H1 (cell line): Measurements from ENCODE around the gene NDUFS8. TPM values are rescaled to one million over a fixed set of nuclear protein-coding genes. Genes with fewer than 3 reads are reported as not detected.

Experiments
- CTCF ChIA-PET: fragments of 300-600 bp; sonication (Branson Sonifier 250); formaldehyde crosslinking; loops from one replicate; lab custom pipeline; 2021; ENCODE audit not compliant: partially characterized antibody; lab: Charles Lee
- POLR2A ChIA-PET: fragments of 300-600 bp; sonication (Branson Sonifier 250); formaldehyde crosslinking; loops from one replicate; lab custom pipeline; 2021; ENCODE audit warnings: inconsistent platforms; ENCODE audit not compliant: partially characterized antibody; lab: Charles Lee
- DNase-seq, 2 experiments: peaks; one replicate each; pipeline versions ENCODE4 v3.0.0 to v3.0.0-alpha.2; 2010 to 2022; ENCODE audit warnings: low spot score in 2 of 2, low read depth in 1 of 2, mixed read lengths in 1 of 2
- FAIRE-seq: peaks from 2 replicates; lab custom pipeline; 2011; peaks lifted over from hg19 to GRCh38; lab: Jason Lieb, UNC
- H2AFZ ChIP-seq: 2 replicates; pipeline ENCODE4 v1.8.1; 2012; ENCODE audit warnings: low read length, inconsistent platforms
- H2AK5ac ChIP-seq: 2 replicates; pipeline ENCODE4 v1.6.1; 2013; ENCODE audit warnings: low read depth, low read length
- H2BK120ac ChIP-seq: replicated peaks from 2 replicates; pipeline ENCODE3; 2013; ENCODE audit warnings: low read depth, low read length, inconsistent platforms
- H2BK12ac ChIP-seq: 2 replicates; pipeline ENCODE4 v1.6.1; 2013; ENCODE audit warnings: low read depth, low read length
- H2BK15ac ChIP-seq: 2 replicates; pipeline ENCODE4 v1.6.1; 2013; ENCODE audit warnings: low read length
- H2BK20ac ChIP-seq: 2 replicates; pipeline ENCODE4 v1.6.1; 2013; ENCODE audit warnings: low read length
- H2BK5ac ChIP-seq: 2 replicates; pipeline ENCODE4 v1.6.1; 2013; ENCODE audit warnings: low read depth, low read length
- H3K14ac ChIP-seq: 2 replicates; pipeline ENCODE4 v1.6.1; 2013; ENCODE audit warnings: inconsistent platforms; ENCODE audit not compliant: insufficient read length
- H3K18ac ChIP-seq: 2 replicates; pipeline ENCODE4 v1.6.1; 2013; ENCODE audit warnings: low read length; ENCODE audit errors: extremely low read depth
- H3K23ac ChIP-seq: 2 replicates; pipeline ENCODE4 v1.6.1; 2013; ENCODE audit warnings: inconsistent platforms; ENCODE audit not compliant: insufficient read length
- H3K23me2 ChIP-seq: 2 replicates; pipeline ENCODE4 v1.6.1; 2013; ENCODE audit warnings: low read depth, low read length
- H3K27ac ChIP-seq: 2 replicates; pipeline ENCODE4 v1.6.1; 2011; ENCODE audit warnings: low read depth, low read length, inconsistent platforms
- H3K27me3 ChIP-seq, 4 experiments: replicated peaks in 1 of 4; 1 replicate in 1 of 4; 2 replicates in 3 of 4; pipeline versions ENCODE4 v1.6.1 to v1.8.1; 2011 to 2013; ENCODE audit warnings: low read length in 3 of 4, mild to moderate bottlenecking in 3 of 4, inconsistent platforms in 2 of 4, mixed read lengths in 2 of 4, moderate library complexity in 1 of 4; ENCODE audit not compliant: control insufficient read depth in 3 of 4, insufficient read depth in 3 of 4; ENCODE audit errors: extremely low read depth in 1 of 4
- H3K36me3 ChIP-seq, 4 experiments: 2 replicates each; pipeline versions ENCODE4 v1.6.1 to v1.8.1; 2011 to 2013; ENCODE audit warnings: mild to moderate bottlenecking in 4 of 4, low read length in 3 of 4, moderate library complexity in 2 of 4, control low read depth in 1 of 4, inconsistent platforms in 1 of 4; ENCODE audit not compliant: insufficient read depth in 4 of 4, control insufficient read depth in 2 of 4
- H3K4ac ChIP-seq: replicated peaks from 2 replicates; pipeline ENCODE3; 2013; ENCODE audit warnings: low read length, low read depth, mixed read lengths, inconsistent platforms; ENCODE audit not compliant: insufficient read length
- H3K4me1 ChIP-seq, 4 experiments: replicated peaks in 1 of 4; 1 replicate in 1 of 4; 2 replicates in 3 of 4; pipeline versions ENCODE4 v1.6.1 to v1.8.1; 2011 to 2013; ENCODE audit warnings: low read length in 3 of 4, inconsistent platforms in 2 of 4, mixed read lengths in 1 of 4; ENCODE audit not compliant: insufficient read depth in 4 of 4, control insufficient read depth in 3 of 4
- H3K4me2 ChIP-seq, 2 experiments: 2 replicates each; pipeline versions ENCODE4 v1.6.1 to v1.8.1; 2011 to 2013; ENCODE audit warnings: low read depth in 2 of 2, low read length in 2 of 2, control low read depth in 1 of 2, inconsistent platforms in 1 of 2, mild to moderate bottlenecking in 1 of 2; ENCODE audit not compliant: insufficient read depth in 1 of 2
- H3K4me3 ChIP-seq, 4 experiments: fragments of 200-600, 300-600 bp in 1 of 4; sonication (generic), shearing (Covaris generic), sonication (Bioruptor Twin) in 1 of 4; 2 replicates each; pipeline versions ENCODE4 v1.5.1 to v1.8.1; 2011 to 2016; ENCODE audit warnings: low read length in 4 of 4, low read depth in 3 of 4, control low read depth in 2 of 4, inconsistent platforms in 2 of 4, mild to moderate bottlenecking in 2 of 4, mixed read lengths in 1 of 4, moderate library complexity in 1 of 4; ENCODE audit not compliant: insufficient read depth in 2 of 4; ENCODE audit errors: extremely low read depth in 1 of 4
- H3K56ac ChIP-seq: replicated peaks from 2 replicates; pipeline ENCODE3; 2013; ENCODE audit warnings: low read depth, mild to moderate bottlenecking, mixed read lengths, low read length, inconsistent platforms; ENCODE audit not compliant: insufficient read length
- H3K79me1 ChIP-seq: 2 replicates; pipeline ENCODE4 v1.6.1; 2013; ENCODE audit warnings: low read depth, low read length, control low read depth
- H3K79me2 ChIP-seq, 2 experiments: 2 replicates each; pipeline versions ENCODE4 v1.6.1 to v1.8.1; 2012 to 2013; ENCODE audit warnings: low read length in 2 of 2, mild to moderate bottlenecking in 2 of 2, inconsistent platforms in 1 of 2; ENCODE audit not compliant: insufficient read depth in 2 of 2, control insufficient read depth in 1 of 2
- H3K9ac ChIP-seq, 4 experiments: replicated peaks in 1 of 4; 1 replicate in 1 of 4; 2 replicates in 3 of 4; pipeline versions ENCODE4 v1.6.1 to v1.8.1; 2011 to 2013; ENCODE audit warnings: low read depth in 3 of 4, low read length in 3 of 4, control low read depth in 2 of 4, mild to moderate bottlenecking in 2 of 4, moderate library complexity in 2 of 4, inconsistent platforms in 1 of 4; ENCODE audit errors: extremely low read depth in 1 of 4
- H3K9me3 ChIP-seq, 2 experiments: 2 replicates each; pipeline versions ENCODE4 v1.6.1 to v1.8.1; 2012 to 2013; ENCODE audit warnings: mild to moderate bottlenecking in 2 of 2, moderate library complexity in 2 of 2, control low read depth in 1 of 2, inconsistent platforms in 1 of 2, low read depth in 1 of 2, low read length in 1 of 2, mixed read lengths in 1 of 2; ENCODE audit not compliant: insufficient read depth in 2 of 2
- H4K20me1 ChIP-seq, 2 experiments: replicated peaks in 1 of 2; 2 replicates each; pipeline versions ENCODE3 to v1.8.1; 2011 to 2013; ENCODE audit warnings: inconsistent platforms in 2 of 2, low read length in 2 of 2, mild to moderate bottlenecking in 1 of 2; ENCODE audit not compliant: insufficient read depth in 2 of 2, control insufficient read depth in 1 of 2
- H4K5ac ChIP-seq: 2 replicates; pipeline ENCODE4 v1.6.1; 2013; ENCODE audit warnings: low read length, low read depth, mixed read lengths, inconsistent platforms; ENCODE audit not compliant: insufficient read length
- H4K8ac ChIP-seq: 2 replicates; pipeline ENCODE4 v1.8.0; 2013; ENCODE audit warnings: mild to moderate bottlenecking, moderate library complexity, low read length, inconsistent platforms; ENCODE audit not compliant: insufficient read depth; ENCODE audit errors: extremely low read depth
- H4K91ac ChIP-seq: replicated peaks from 2 replicates; pipeline ENCODE3; 2013; ENCODE audit warnings: low read length, mixed read lengths, inconsistent platforms; ENCODE audit not compliant: insufficient read length
- ASH2L ChIP-seq: fragments of 200-600, 300-600 bp; sonication (generic); IDR thresholded peaks from one replicate; pipeline ENCODE4 v1.7.1; 2017; ENCODE audit warnings: low read length
- BACH1 ChIP-seq: IDR thresholded peaks from 2 replicates; pipeline ENCODE4 v1.6.1; 2012; ENCODE audit warnings: low read length, improper control_type of control experiment
- CBX5 ChIP-seq: fragments of 300-800, 300-1000 bp; sonication (generic); IDR thresholded peaks from 2 replicates; pipeline ENCODE4 v1.7.1; 2016; ENCODE audit warnings: antibody characterized with exemption, low read length, low read depth
- CHD2 ChIP-seq: IDR thresholded peaks from 2 replicates; pipeline ENCODE4 v1.6.1; 2012; ENCODE audit warnings: low read length, improper control_type of control experiment
- CTBP2 ChIP-seq: IDR thresholded peaks from 2 replicates; pipeline ENCODE4 v1.7.0; 2011; ENCODE audit warnings: borderline replicate concordance, mild to moderate bottlenecking, moderate library complexity, mixed read lengths, low read length; ENCODE audit not compliant: insufficient read depth, insufficient read length
- HDAC6 ChIP-seq: IDR thresholded peaks from one replicate; pipeline ENCODE4 v1.7.1; 2012; ENCODE audit warnings: low read depth, mild to moderate bottlenecking, inconsistent platforms, low read length, moderate library complexity
- KDM1A ChIP-seq: fragments of 200-600, 300-600 bp; sonication (generic); IDR thresholded peaks from 2 replicates; pipeline ENCODE4 v1.7.1; 2016; ENCODE audit warnings: mild to moderate bottlenecking, low read length, borderline replicate concordance
- NRF1 ChIP-seq: IDR thresholded peaks from 2 replicates; pipeline ENCODE4 v1.6.1; 2011; ENCODE audit warnings: mild to moderate bottlenecking, low read depth, low read length, improper control_type of control experiment
- PHF8 ChIP-seq: fragments of 200-600 bp; sonication (generic); conservative IDR thresholded peaks from 2 replicates; pipeline ENCODE4 v1.7.1; 2012; ENCODE audit warnings: low read depth, mild to moderate bottlenecking, inconsistent platforms, low read length, moderate library complexity
- POLR2A ChIP-seq, 2 experiments: IDR thresholded peaks; 1 replicate in 1 of 2; 2 replicates in 1 of 2; pipeline ENCODE4 v1.6.1; 2011; ENCODE audit warnings: low read depth in 2 of 2, low read length in 2 of 2, mild to moderate bottlenecking in 2 of 2; ENCODE audit errors: control extremely low read depth in 1 of 2
- POU5F1 ChIP-seq: IDR thresholded peaks from 2 replicates; pipeline ENCODE4 v1.6.1; 2011; ENCODE audit warnings: low read depth, mild to moderate bottlenecking, low read length, moderate library complexity
- SIX5 ChIP-seq: IDR thresholded peaks from 2 replicates; pipeline ENCODE4 v1.6.1; 2011; ENCODE audit warnings: mild to moderate bottlenecking, low read depth, low read length
- TCF12 ChIP-seq: IDR thresholded peaks from 2 replicates; pipeline ENCODE4 v1.6.1; 2011; ENCODE audit warnings: low read depth, mild to moderate bottlenecking, low read length
- YY1 ChIP-seq: IDR thresholded peaks from 2 replicates; pipeline ENCODE4 v1.6.1; 2011; ENCODE audit warnings: low read depth, mild to moderate bottlenecking, low read length
- WGBS, 2 experiments: shearing (Covaris generic) in 1 of 2; methylation state at CpG; one replicate each; pipeline versions ENCODE4 v1.1.6 to v1.1.7; 2013 to 2015; ENCODE audit warnings: low lambda C conversion rate in 2 of 2, mixed read lengths in 2 of 2, inconsistent platforms in 1 of 2, low coverage in 1 of 2, missing lambda C conversion rate in 1 of 2; ENCODE audit not compliant: insufficient replicate concordance in 2 of 2, insufficient coverage in 1 of 2, insufficient read length in 1 of 2; ENCODE audit errors: extremely low coverage in 1 of 2, missing lambda C conversion rate in 1 of 2; 5-methylcytosine and 5-hydroxymethylcytosine counted together
- polyA plus RNA-seq, 7 experiments: library from polyadenylated mRNA; depleted of rRNA in 3 of 7; stranded (reverse) in 5 of 7; unstranded in 2 of 7; fragments of >200 nt in 5 of 7; fragments of 200-250 nt in 2 of 7; gene quantifications; 1 replicate in 5 of 7; 2 replicates in 1 of 7; 4 replicates in 1 of 7; pipeline versions ENCODE4 v1.2.1 to v1.2.3, GENCODE V29; 2011 to 2013; ENCODE audit warnings: missing spikeins in 2 of 7, mixed read lengths in 2 of 7
- total RNA-seq: library from RNA; stranded (reverse); fragmentation: NEBNext Ultra II Directional; extraction: Animal tissue kit (Norgen Biotek cat#: 25700); gene quantifications from 2 replicates; pipeline ENCODE4 v1.2.1, GENCODE V29; 2021

NDUFS8 gene
- total and polyA plus RNA-seq, 2 of the 8 experiments (the other 6 are each of a cell fraction or from before 2014, with no cell fraction given) = 182 to 291 TPM

DNA sequence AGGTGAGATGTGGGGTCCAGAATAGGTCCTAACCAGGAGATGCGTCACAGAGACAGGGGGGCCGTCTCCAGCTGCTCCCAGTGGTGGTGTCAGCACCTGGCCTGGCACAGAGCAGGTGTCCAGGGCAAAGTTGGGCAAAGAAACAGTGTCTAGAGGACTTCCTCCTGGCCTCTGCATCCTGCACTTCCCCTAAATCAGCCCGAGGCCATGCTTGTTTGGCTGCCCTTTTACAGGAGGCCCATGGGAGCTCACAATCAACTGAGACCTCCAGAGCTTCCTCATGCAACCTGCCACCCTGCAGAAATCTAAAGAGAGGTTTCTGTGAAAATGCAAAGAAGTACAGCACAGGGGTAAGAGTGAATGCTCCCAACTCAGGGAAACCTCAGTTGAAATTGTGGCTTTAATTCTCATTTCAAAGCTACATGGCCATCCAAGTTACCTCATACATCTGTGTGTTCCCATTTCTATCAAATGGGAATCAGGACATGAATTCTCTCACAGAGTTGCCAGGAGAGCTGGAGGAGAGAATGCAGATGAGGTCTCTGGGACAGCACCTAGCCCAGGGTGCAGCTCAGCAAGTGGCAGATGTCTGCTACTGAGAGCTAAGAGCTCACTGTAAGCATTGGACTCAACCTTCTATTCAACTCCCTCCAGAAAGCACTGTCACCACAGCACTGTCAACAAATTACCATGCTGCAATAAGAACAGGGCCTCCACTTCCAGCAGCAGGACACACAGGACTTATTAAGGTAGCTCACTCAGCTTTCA, 41.0 kb downstream of the NDUFS8 start:
- Histone ChIP-seq H3K27ac (no peak overlapping the region), H3K9ac (no peak overlapping the region), H3K56ac (no peak overlapping the region), H3K4me1 (no peaks in the 10 kb centered on the region), H3K4ac (no peak overlapping the region), H3K27me3 (no peaks in the 10 kb centered on the region), H4K5ac (no peak overlapping the region), H2BK15ac (no peak overlapping the region), H3K18ac (no peak overlapping the region), H3K9me3 (no peaks in the 10 kb centered on the region), H3K36me3 (peaks cover 26 to 85% (median 67%) of the 10 kb centered on the region in 4 experiments), H2BK20ac (no peak overlapping the region), H2BK5ac (no peak overlapping the region), H4K91ac (no peak overlapping the region), H2AK5ac (no peak overlapping the region), H4K8ac (no peak overlapping the region), H3K79me2 (peaks cover 0 to 11% of the 10 kb centered on the region in 2 experiments; a peak in 2 of 4 replicates), H2BK12ac (no peak overlapping the region), H3K14ac (no peak overlapping the region), H4K20me1 (peaks cover 4 to 9% of the 10 kb centered on the region in 2 experiments), H3K23me2 (no peaks in the 10 kb centered on the region), H3K79me1 (peaks cover 11% of the 10 kb centered on the region), H3K4me3 (no peak overlapping the region), H2BK120ac (no peak overlapping the region), H3K23ac (no peak overlapping the region), H2AFZ (no peak overlapping the region), H3K4me2 (no peak overlapping the region)
- ChIA-PET POLR2A (interaction anchor here (0.6 to 3.1 kb wide), 8 partner anchors 10 to 87 kb away, joined by 3 to 12 read pairs (median 3); no protein-coding TSS in a partner anchor), CTCF (interaction anchor here (0.9 to 1.2 kb wide), 4 partner anchors 30 to 139 kb away, joined by 3 read pairs; no protein-coding TSS in a partner anchor)
- WGBS, 2 experiments = 91% methylated on average over 3 of the region's 3 CpGs; no CpG with 5 or more reads in 1 of the 2 experiments
- FAIRE-seq (no peak), DNase-seq (no peak)
- no peak for TF ChIP-seq NRF1
- TF ChIP-seq CHD2 = no peak
- no peak for TF ChIP-seq ASH2L
- no peak for TF ChIP-seq SIX5
- TF ChIP-seq CBX5 = no peak
- no peak for TF ChIP-seq CTBP2
- TF ChIP-seq BACH1 = no peak
- no peak for TF ChIP-seq POLR2A (IDR thresholded peaks at IDR 0.05; ENCODE audit: control extremely low read depth in 1 of 2, low read depth in 2 of 2, low read length in 2 of 2)
- no peak for TF ChIP-seq PHF8
- no peak for TF ChIP-seq YY1
- TF ChIP-seq POU5F1 = no peak
- TF ChIP-seq HDAC6 = no peak
- no peak for TF ChIP-seq TCF12
- TF ChIP-seq KDM1A = no peak
